GM23338 (cell line): Measurements from ENCODE around the gene LRP1B. TPM values are rescaled to one million over a fixed set of nuclear protein-coding genes. Genes with fewer than 3 reads are reported as not detected.

ENCODE experiments used
- ATAC-seq: fragments of 200-7000 bp; cut with Tn5 transposase; 3 replicates; pipeline ENCODE4 v1.9.1; 2020
- DNase-seq: peaks from one replicate; pipeline ENCODE4 v3.0.0-alpha.2; 2015; ENCODE audit warnings: low spot score
- H2AFZ ChIP-seq: fragments of 200-600 bp; sonication (generic); 2 replicates; pipeline ENCODE4 v1.8.0; 2016; ENCODE audit warnings: antibody characterized with exemption, mild to moderate bottlenecking, moderate library complexity
- H3F3A ChIP-seq: fragments of 200-600 bp; sonication (generic); replicated peaks from 2 replicates; pipeline ENCODE4 v1.8.0; 2017; ENCODE audit warnings: antibody characterized with exemption, mixed run types, low read depth
- H3K27ac ChIP-seq: fragments of 200-600 bp; sonication (generic); 2 replicates; pipeline ENCODE4 v1.6.1; 2016; ENCODE audit warnings: low read depth
- H3K27me3 ChIP-seq: fragments of 200-600 bp; sonication (generic); 2 replicates; pipeline ENCODE4 v1.8.0; 2016; ENCODE audit warnings: mild to moderate bottlenecking, mixed run types, moderate library complexity; ENCODE audit not compliant: insufficient read depth
- H3K36me3 ChIP-seq: fragments of 200-600 bp; sonication (generic); 2 replicates; pipeline ENCODE4 v1.8.0; 2016; ENCODE audit warnings: mild to moderate bottlenecking; ENCODE audit not compliant: insufficient read depth
- H3K4me1 ChIP-seq: fragments of 200-600 bp; sonication (generic); 2 replicates; pipeline ENCODE4 v1.8.0; 2016; ENCODE audit warnings: mild to moderate bottlenecking, moderate library complexity; ENCODE audit not compliant: insufficient read depth
- H3K4me2 ChIP-seq: fragments of 200-600 bp; sonication (generic); 2 replicates; pipeline ENCODE4 v1.7.1; 2017; ENCODE audit warnings: mixed run types
- H3K4me3 ChIP-seq: fragments of 200-600 bp; sonication (generic); 2 replicates; pipeline ENCODE4 v1.6.1; 2016; ENCODE audit warnings: mixed run types
- H3K79me2 ChIP-seq: fragments of 200-600 bp; sonication (generic); replicated peaks from 2 replicates; pipeline ENCODE4 v1.8.0; 2017; ENCODE audit warnings: mild to moderate bottlenecking; ENCODE audit not compliant: insufficient read depth
- H3K9me2 ChIP-seq: fragments of 200-600 bp; sonication (generic); 2 replicates; pipeline ENCODE4 v1.8.0; 2017; ENCODE audit not compliant: insufficient read depth
- H4K20me1 ChIP-seq: fragments of 200-600 bp; sonication (generic); replicated peaks from 2 replicates; pipeline ENCODE4 v1.8.0; 2017; ENCODE audit warnings: mild to moderate bottlenecking; ENCODE audit not compliant: insufficient read depth
- H3K27ac Mint-ChIP-seq: 2 replicates; pipeline ENCODE4 v1.8.0; 2020; ENCODE audit warnings: inconsistent platforms, mild to moderate bottlenecking, moderate library complexity, mixed read lengths
- H3K27me3 Mint-ChIP-seq: 3 replicates; pipeline ENCODE4 v1.8.0; 2022; ENCODE audit warnings: low read depth, mild to moderate bottlenecking, moderate library complexity, mixed read lengths, inconsistent platforms; ENCODE audit not compliant: insufficient read depth, poor library complexity
- H3K36me3 Mint-ChIP-seq: 3 replicates; pipeline ENCODE4 v1.8.0; 2021; ENCODE audit warnings: low read depth, mild to moderate bottlenecking, inconsistent platforms, moderate library complexity, mixed read lengths
- H3K4me1 Mint-ChIP-seq: 3 replicates; pipeline ENCODE4 v1.8.0; 2020; ENCODE audit warnings: mild to moderate bottlenecking, inconsistent platforms, mixed read lengths
- H3K4me3 Mint-ChIP-seq: 3 replicates; pipeline ENCODE4 v1.8.0; 2021; ENCODE audit warnings: moderate library complexity, mild to moderate bottlenecking, inconsistent platforms, mixed read lengths
- H3K9me3 Mint-ChIP-seq: 3 replicates; pipeline ENCODE4 v1.8.0; 2020; ENCODE audit warnings: moderate library complexity, mild to moderate bottlenecking, inconsistent platforms, mixed read lengths
- CREB1 ChIP-seq: fragments of 250-450 bp; sonication (Bioruptor Pico); IDR thresholded peaks from 2 replicates; pipeline ENCODE4 v1.5.0; 2020; ENCODE audit warnings: low read depth, mild to moderate bottlenecking, moderate library complexity
- ETS1 ChIP-seq: IDR thresholded peaks from 2 replicates; pipeline ENCODE4 v1.6.1; 2016; ENCODE audit warnings: antibody characterized with exemption
- EZH2 ChIP-seq: fragments of 200-600 bp; sonication (generic); IDR thresholded peaks from one replicate; pipeline ENCODE4 v1.8.0; 2017; ENCODE audit warnings: antibody characterized with exemption, mild to moderate bottlenecking, low read depth; ENCODE audit not compliant: unreplicated experiment
- EZH2phosphoT487 ChIP-seq: fragments of 200-600 bp; sonication (generic); IDR thresholded peaks from one replicate; pipeline ENCODE4 v1.8.1; 2018; ENCODE audit warnings: antibody characterized with exemption; ENCODE audit not compliant: unreplicated experiment
- JUNB ChIP-seq: IDR thresholded peaks from one replicate; pipeline ENCODE4 v1.6.1; 2016; ENCODE audit warnings: antibody characterized with exemption; ENCODE audit not compliant: unreplicated experiment
- NANOG ChIP-seq: IDR thresholded peaks from 2 replicates; pipeline ENCODE4 v1.6.1; 2016; ENCODE audit warnings: antibody characterized with exemption, borderline replicate concordance
- POLR2AphosphoS5 ChIP-seq: IDR thresholded peaks from 2 replicates; pipeline ENCODE4 v1.6.1; 2016; ENCODE audit warnings: antibody characterized with exemption, low read depth
- REST ChIP-seq: IDR thresholded peaks from one replicate; pipeline ENCODE4 v1.6.1; 2018; ENCODE audit warnings: antibody characterized with exemption; ENCODE audit not compliant: unreplicated experiment
- STAT1 ChIP-seq: IDR thresholded peaks from one replicate; pipeline ENCODE4 v1.6.1; 2016; ENCODE audit warnings: antibody characterized with exemption; ENCODE audit not compliant: unreplicated experiment
- ZNF114 ChIP-seq: fragments of 250-450 bp; sonication (Bioruptor Pico); IDR thresholded peaks from 2 replicates; pipeline ENCODE4 v1.5.0; 2020; ENCODE audit warnings: mild to moderate bottlenecking, moderate library complexity
- ZNF331 ChIP-seq: fragments of 250-450 bp; sonication (Bioruptor Pico); IDR thresholded peaks from 2 replicates; pipeline ENCODE4 v1.5.0; 2020; ENCODE audit warnings: low read depth, mild to moderate bottlenecking, moderate library complexity
- polyA plus RNA-seq: library from polyadenylated mRNA; unstranded; fragments of >200 nt; fragmentation: Nextera tagmentation; extraction: Ambion mirVana; gene quantifications from 2 replicates; pipeline ENCODE4 v1.2.1, GENCODE V29; 2016
- total RNA-seq: library from RNA; depleted of rRNA; stranded (reverse); fragments of >200 nt; shearing (Covaris generic); gene quantifications from 2 replicates; pipeline ENCODE4 v1.2.3, GENCODE V29; 2014
- TF ChIP-seq, protein P1 (sequence below), 2 experiments: fragments of 200-600 bp in 1 of 2; sonication (generic) in 1 of 2; conservative IDR thresholded peaks; 2 replicates each; pipeline versions ENCODE4 v1.5.1 to v1.6.1; 2016 to 2017; ENCODE audit warnings: antibody characterized with exemption in 2 of 2, low read depth in 2 of 2, mild to moderate bottlenecking in 2 of 2, moderate library complexity in 1 of 2

Gene LRP1B
- total and polyA plus RNA-seq, 2 experiments from 2014 or later = 0.15 to 0.97 TPM

- Mint-ChIP-seq H3K9me3 (no peaks in the 10 kb centered on the region; the same call in 2 of the 3 replicates), H3K4me3 (no peak overlapping the region), H3K27me3 (no peaks in the 10 kb centered on the region), H3K36me3 (peaks cover 2% of the 10 kb centered on the region; the same call in 1 of the 3 replicates), H3K4me1 (peaks cover 15% of the 10 kb centered on the region), H3K27ac (no peak overlapping the region)
- H3K36me3 ChIP-seq = no peaks in the 10 kb centered on the region
- ATAC-seq (no peak), DNase-seq (no peak)
- H3K4me2 ChIP-seq = no peak overlapping the region
- no peaks in the 10 kb centered on the region for H3F3A ChIP-seq
- H3K79me2 ChIP-seq = no peaks in the 10 kb centered on the region
- H3K27ac ChIP-seq = no peak overlapping the region
- H3K4me3 ChIP-seq = no peak overlapping the region
- no peak overlapping the region for H2AFZ ChIP-seq
- H4K20me1 ChIP-seq = no peaks in the 10 kb centered on the region
- H3K27me3 ChIP-seq = no peaks in the 10 kb centered on the region
- TF ChIP-seq JUNB (no peak), CREB1 (CRISPR knock-in tag) (no peak), NANOG (no peak), REST (no peak), ZNF114 (no peak), EZH2 (no peak), ETS1 (no peak), POLR2AphosphoS5 (no peak)
- H3K9me2 ChIP-seq = no peaks in the 10 kb centered on the region
- peaks cover 13% of the 10 kb centered on the region for H3K4me1 ChIP-seq
These were observed 1027.6 kb downstream of the LRP1B start for GRCh38 chr2:141103216-141103615.

GRCh38 chr2:141079231-141079630 lies 1051.6 kb downstream of the LRP1B start:
- 0 out of 2 replicates have a peak overlapping the region, but pooled peaks have one; percentile 79 for H3K27ac Mint-ChIP-seq
- H3K27me3 ChIP-seq = no peaks in the 10 kb centered on the region
- H3K36me3 ChIP-seq = no peaks in the 10 kb centered on the region
- no peak overlapping the region for H2AFZ ChIP-seq
- H3K4me3 Mint-ChIP-seq = no peak overlapping the region
- no peak for ATAC-seq
- no peaks in the 10 kb centered on the region for H3K36me3 Mint-ChIP-seq
- no peaks in the 10 kb centered on the region for H3K9me2 ChIP-seq
- peak overlapping the region; percentile 53 for H3K4me2 ChIP-seq
- H3K4me1 Mint-ChIP-seq = peaks cover 16% of the 10 kb centered on the region
- H3K4me3 ChIP-seq = no peak overlapping the region
- no peaks in the 10 kb centered on the region for H3K79me2 ChIP-seq
- no peaks in the 10 kb centered on the region for H3K27me3 Mint-ChIP-seq
- no peak overlapping the region for H3K27ac ChIP-seq
- no peaks in the 10 kb centered on the region for H3K9me3 Mint-ChIP-seq
- no peaks in the 10 kb centered on the region for H3F3A ChIP-seq
- peaks cover 17% of the 10 kb centered on the region for H3K4me1 ChIP-seq
- H4K20me1 ChIP-seq = no peaks in the 10 kb centered on the region
- no peak for DNase-seq
- TF ChIP-seq EZH2phosphoT487 (no peak), CREB1 (CRISPR knock-in tag) (no peak), ZNF331 (no peak), EZH2 (no peak), ZNF114 (no peak), STAT1 (no peak), ETS1 (no peak)
- TF ChIP-seq, protein P1, sequence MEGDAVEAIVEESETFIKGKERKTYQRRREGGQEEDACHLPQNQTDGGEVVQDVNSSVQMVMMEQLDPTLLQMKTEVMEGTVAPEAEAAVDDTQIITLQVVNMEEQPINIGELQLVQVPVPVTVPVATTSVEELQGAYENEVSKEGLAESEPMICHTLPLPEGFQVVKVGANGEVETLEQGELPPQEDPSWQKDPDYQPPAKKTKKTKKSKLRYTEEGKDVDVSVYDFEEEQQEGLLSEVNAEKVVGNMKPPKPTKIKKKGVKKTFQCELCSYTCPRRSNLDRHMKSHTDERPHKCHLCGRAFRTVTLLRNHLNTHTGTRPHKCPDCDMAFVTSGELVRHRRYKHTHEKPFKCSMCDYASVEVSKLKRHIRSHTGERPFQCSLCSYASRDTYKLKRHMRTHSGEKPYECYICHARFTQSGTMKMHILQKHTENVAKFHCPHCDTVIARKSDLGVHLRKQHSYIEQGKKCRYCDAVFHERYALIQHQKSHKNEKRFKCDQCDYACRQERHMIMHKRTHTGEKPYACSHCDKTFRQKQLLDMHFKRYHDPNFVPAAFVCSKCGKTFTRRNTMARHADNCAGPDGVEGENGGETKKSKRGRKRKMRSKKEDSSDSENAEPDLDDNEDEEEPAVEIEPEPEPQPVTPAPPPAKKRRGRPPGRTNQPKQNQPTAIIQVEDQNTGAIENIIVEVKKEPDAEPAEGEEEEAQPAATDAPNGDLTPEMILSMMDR (conservative IDR thresholded peaks at IDR 0.05; ENCODE audit: low read depth in 2 of 2) = no peak
